ENCODE results near the gene RBKS. TPM values are rescaled to one million over a fixed set of nuclear protein-coding genes. Genes with fewer than 3 reads are reported as not detected.

The RBKS gene
- total RNA-seq, 1 experiment from 2014 or later: 4.5 TPM

- intact Hi-C loops (cut with micrococcal nuclease; ENCODE audit: unreplicated experiment): loop anchor here (2.0 kb wide), 2 partner anchors 81 to 651 kb away; no protein-coding TSS in a partner anchor
- H3K9me2 ChIP-seq (ENCODE audit: insufficient read depth): 0 out of 2 replicates have a peak, but pooled peaks cover under 1% of the 10 kb centered on the region
- BruUV-seq (replicated peaks): no TSS peak
- DNase-seq: peak in 1 of 2 experiments; percentile 32
- H3K27ac ChIP-seq: peak overlapping the region; percentile 68
- H3K27me3 ChIP-seq (ENCODE audit: insufficient read depth, low read depth): no peaks in the 10 kb centered on the region
- TF ChIP-seq EZH2 (IDR thresholded peaks at IDR 0.05; ENCODE audit: low read depth) (no peak), CTCF (conservative IDR thresholded peaks at IDR 0.05) (no peak)
- no peaks in the 10 kb centered on the region for H3K36me3 ChIP-seq (ENCODE audit: low read depth)
- no peak overlapping the region for H3K4me2 ChIP-seq
- peaks cover 41% of the 10 kb centered on the region for H3K4me1 ChIP-seq (replicated peaks; ENCODE audit: insufficient read depth)
- POLR2A ChIA-PET (ENCODE audit: unreplicated experiment): no interaction called here
- H2AFZ ChIP-seq: no peak overlapping the region
- no peaks in the 10 kb centered on the region for H3K79me2 ChIP-seq (ENCODE audit: low read depth)
- H4K20me1 ChIP-seq (ENCODE audit: insufficient read depth): no peaks in the 10 kb centered on the region
- CTCF ChIA-PET: interaction anchor here (0.6 kb wide), 1 partner anchor 47 kb away, joined by 4 read pairs; no protein-coding TSS in a partner anchor
- no peak overlapping the region for H3K4me3 ChIP-seq
- no peaks in the 10 kb centered on the region for H3K9me3 ChIP-seq (ENCODE audit: insufficient read depth, low read depth)
- peaks cover 34% of the 10 kb centered on the region for H3F3A ChIP-seq (ENCODE audit: insufficient read depth, low read depth)
Measured at GRCh38 chr2:27797841-27798240, 92.3 kb downstream of the RBKS start.

GRCh38 chr2:27796791-27797765 lies 93.1 kb downstream of the RBKS start:
- Histone ChIP-seq H3K4me1 (replicated peaks; ENCODE audit: insufficient read depth) (peaks cover 49% of the 10 kb centered on the region), H3K9me3 (ENCODE audit: insufficient read depth, low read depth) (no peaks in the 10 kb centered on the region)

More at GRCh38 chr2:27796791-27797765, 93.1 kb downstream of the RBKS start:
- Histone ChIP-seq H3K4me3 (no peak overlapping the region), H3K36me3 (ENCODE audit: low read depth) (no peaks in the 10 kb centered on the region), H3K27me3 (ENCODE audit: insufficient read depth, low read depth) (no peaks in the 10 kb centered on the region), H4K20me1 (ENCODE audit: insufficient read depth) (no peaks in the 10 kb centered on the region), H3F3A (ENCODE audit: insufficient read depth, low read depth) (peaks cover 38% of the 10 kb centered on the region), H2AFZ (no peak overlapping the region), H3K4me2 (no peak overlapping the region), H3K79me2 (ENCODE audit: low read depth) (no peaks in the 10 kb centered on the region), H3K27ac (no peak overlapping the region), H3K9me2 (ENCODE audit: insufficient read depth) (peaks cover 8% of the 10 kb centered on the region; the same call in 1 of the 2 replicates)
- TF ChIP-seq CTCF (conservative IDR thresholded peaks at IDR 0.05) (no peak), EZH2 (IDR thresholded peaks at IDR 0.05; ENCODE audit: low read depth) (no peak)
- ChIA-PET POLR2A (ENCODE audit: unreplicated experiment) (no interaction called here), CTCF (interaction anchor here (0.6 kb wide), 1 partner anchor 46 kb away, joined by 4 read pairs; no protein-coding TSS in a partner anchor)
- no TSS peak for BruUV-seq (replicated peaks)
- intact Hi-C loops (cut with micrococcal nuclease; ENCODE audit: unreplicated experiment): no loop called here
- DNase-seq: no peak

All from PC-9 (cell line).